Measurements from ENCODE around the gene ISG15.
A peak's percentile ranks its signal among the peaks of the same experiment; 100 is the strongest.
"Not testable (repeated sequence)": the region's sequence is repeated elsewhere in the genome, so short reads cannot be mapped to it uniquely, and the experiment has no call there.

Gene ISG15

DNA sequence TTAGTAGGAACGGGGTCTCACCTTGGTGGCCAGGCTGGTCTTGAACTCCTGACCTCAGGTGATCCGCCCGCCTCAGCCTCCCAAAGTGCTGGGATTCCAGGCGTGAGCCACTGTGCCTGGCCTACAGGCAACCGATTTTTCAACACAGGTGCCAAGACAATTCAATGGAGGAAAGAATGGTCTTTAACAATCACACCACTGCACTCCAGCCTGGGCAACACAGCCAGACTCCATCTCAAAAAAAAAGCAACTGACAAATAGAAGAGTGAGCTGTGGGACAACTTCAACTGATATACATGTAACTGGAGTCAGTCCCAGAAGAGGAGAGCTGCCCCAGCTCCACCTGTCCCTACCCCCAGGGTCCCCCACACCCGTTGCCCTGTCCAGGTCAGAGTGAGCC is 18.8 kb upstream of the ISG15 start:
- not testable (repeated sequence) for DNase-seq (ENCODE audit: low read depth in 1 of 2, low spot score in 1 of 2)

DNA sequence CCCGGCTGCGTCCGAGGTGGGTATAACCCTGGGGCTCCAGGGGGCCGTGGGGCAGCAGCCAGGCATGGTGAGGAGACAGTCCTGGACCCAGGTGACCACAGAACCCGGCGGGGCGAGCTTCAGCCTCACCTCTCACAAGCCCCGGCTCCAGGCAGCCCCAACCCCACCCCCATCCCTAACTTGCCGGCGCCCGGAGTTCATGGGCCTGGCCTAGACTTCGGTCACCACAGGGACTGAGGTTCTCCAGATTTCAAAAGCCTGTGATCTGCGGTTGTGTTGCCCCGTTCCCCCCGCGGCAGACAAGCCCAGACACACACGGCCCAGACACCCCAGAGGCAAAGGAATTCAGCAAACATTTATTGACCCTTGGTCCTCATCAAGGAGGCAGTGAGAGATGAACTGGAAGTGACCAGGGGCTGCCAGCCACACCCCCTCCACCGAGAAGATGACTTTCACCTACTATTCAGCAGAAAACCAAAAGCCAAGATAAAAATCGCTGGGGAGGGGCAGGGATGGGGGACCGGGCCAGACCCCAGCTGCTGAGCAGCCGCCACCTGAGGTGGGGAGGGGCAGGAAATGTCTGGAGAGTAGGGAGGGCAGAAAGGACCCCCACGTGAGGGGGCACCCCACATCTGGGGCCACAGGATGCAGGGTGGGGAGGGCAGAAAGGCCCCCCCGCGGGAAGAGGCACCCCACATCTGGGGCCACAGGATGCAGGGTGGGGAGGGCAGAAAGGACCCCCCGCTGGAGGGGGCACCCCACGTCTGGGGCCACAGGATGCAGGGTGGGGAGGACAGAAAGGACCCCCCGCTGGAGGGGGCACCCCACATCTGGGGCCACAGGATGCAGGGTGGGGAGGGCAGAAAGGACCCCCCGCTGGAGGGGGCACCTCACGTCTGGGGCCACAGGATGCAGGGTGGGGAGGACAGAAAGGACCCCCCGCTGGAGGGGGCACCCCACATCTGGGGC is 17.3 kb upstream of the ISG15 start:
- no peak for DNase-seq (ENCODE audit: low read depth in 1 of 2, low spot score in 1 of 2)

DNA sequence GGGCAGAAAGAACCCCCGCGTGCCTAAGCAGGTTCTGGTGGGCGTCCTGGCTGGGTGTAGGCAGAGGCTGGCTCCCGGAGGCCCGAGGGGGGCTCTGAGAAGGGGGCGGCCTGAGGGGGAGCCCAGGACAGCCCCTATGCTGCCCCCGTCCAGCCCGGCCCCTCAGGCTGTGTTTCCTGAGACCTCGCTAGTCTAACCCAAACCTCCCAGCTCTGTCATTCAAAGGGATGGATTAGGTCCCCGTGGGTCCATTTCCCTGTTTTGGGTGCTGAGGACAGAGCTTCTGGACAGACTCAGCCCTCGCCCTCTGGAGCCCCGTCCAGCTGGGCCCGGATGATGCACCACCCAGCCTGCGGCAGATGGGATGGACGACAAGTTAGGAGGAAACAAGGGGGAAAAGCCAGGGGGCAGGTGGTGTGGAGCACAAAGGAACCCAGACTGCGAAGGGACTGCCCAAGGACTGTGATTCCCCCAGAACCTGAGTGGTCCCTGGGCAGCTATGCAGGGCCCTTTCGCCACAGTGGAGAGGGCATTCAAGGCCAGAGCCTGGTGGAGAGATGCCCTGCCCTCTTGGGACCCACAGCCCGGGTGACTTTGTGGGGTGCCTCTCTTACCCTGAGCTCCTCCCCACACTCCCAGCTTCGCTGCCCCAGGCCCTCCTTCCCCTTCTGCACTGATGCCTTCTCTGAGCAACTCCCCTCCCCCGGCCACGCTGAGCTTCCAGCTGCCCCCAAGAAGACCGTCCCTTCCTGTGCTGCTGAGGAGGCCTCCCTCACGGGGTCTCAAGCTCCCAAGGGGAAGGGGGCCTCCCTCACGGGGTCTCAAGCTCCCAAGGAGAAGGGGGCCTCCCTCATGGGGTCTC is 16.2 kb upstream of the ISG15 start:
- no peak for DNase-seq (ENCODE audit: low read depth in 1 of 2, low spot score in 1 of 2)

DNA sequence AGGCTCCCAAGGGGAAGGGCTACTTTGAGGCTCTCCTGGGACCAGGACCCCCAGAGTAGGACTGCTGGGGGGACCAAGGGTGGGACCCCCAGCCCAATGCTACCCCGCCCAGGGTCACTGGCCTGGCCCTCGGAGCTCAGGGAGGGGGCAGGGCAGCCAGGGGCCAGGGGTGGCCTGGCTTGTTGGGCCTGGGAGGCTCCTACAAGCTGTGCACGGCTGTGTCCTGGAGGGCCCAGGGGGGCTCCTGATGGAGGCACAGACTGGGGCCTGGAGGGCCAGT is 15.6 kb upstream of the ISG15 start:
- DNase-seq (ENCODE audit: low read depth in 1 of 2, low spot score in 1 of 2): no peak

DNA sequence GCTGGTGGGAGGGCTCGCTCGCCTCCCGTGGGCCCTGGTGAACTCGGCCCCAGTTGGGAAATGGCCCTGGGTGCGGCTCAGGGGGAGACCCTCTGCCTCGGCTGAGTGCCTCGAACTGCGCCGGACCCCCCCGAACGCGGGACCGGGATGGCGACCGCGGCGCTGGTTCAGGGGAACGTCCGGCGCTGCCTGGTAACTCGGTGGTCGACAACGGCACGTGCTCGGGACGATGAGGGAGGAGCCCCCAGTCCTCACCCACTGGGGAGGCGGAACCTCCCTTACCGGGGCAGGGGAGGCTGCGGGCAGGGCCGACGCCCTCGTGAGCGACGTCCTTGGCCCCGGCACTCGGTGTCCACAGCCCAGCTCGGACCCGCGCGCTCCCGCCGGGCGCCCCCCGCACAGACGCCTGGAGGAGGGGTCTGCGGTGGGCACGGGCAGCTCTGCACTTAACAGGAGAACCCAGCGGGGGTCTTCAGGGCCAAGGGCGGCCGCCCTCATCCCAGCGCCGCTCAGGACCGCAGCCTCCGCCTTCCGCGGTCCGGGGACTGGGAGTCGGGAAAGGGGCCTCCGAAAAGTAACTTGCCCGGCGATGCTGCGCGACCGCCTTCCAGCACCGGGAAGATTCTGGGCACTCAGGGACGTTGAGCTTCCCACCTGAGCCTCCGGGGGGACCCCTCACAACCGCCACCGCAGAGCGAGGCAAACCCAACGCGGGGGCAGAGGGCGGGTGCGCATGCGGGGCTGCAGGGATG is 15.1 kb upstream of the ISG15 start:
- DNase-seq (ENCODE audit: low read depth in 1 of 2, low spot score in 1 of 2): no peak

DNA sequence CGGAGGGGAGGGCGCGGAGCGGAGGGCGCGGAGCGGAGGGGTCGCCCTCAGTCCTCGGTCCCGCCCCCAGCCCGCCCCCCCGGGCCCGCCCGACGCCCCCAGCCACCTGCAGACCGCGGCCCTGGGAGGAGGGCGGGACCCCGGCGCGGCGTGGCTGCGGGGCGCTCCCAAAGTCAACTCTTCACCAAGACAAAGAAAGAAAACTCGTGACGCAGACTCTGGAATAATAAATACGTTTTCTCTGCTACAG is 14.6 kb upstream of the ISG15 start:
- no peak for DNase-seq (ENCODE audit: low read depth in 1 of 2, low spot score in 1 of 2)

DNA sequence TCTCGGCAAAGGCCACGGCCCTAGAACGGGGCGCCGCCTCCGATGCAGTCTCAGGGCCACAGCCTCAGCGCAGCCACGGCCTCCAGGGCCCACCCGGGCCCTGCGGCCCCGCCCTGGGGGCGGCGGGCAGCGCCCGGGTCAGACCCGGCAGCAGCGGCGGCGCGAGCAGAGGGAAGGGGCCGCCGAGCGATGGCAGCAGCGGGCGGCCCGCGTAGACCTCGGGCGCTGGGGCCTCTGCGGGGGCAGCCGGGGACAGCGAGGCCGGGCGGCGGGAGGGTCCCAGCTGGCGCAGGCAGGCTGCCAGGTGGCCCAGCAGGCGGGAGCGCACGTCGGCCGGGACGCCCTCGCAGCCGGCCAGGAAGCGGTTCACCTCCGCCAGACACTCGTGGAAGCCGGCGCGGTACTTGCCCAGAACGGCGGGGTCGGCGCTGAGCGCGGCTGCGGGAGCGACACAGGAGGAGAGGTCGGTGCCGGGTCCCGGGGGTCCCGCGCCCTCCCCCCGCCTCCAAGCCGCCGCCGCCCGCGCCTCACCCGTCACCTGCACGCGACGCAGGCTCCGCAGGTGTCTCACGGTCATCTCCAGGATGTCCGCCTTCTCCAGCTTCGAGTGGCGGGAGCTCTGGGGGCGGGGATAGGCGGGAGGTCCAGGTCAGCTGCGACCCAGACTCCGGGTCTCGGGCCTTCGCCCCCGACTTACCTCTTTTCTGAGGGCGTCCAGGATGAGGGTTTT is 14.1 kb upstream of the ISG15 start:
- no peak for DNase-seq (ENCODE audit: low read depth in 1 of 2, low spot score in 1 of 2)

DNA sequence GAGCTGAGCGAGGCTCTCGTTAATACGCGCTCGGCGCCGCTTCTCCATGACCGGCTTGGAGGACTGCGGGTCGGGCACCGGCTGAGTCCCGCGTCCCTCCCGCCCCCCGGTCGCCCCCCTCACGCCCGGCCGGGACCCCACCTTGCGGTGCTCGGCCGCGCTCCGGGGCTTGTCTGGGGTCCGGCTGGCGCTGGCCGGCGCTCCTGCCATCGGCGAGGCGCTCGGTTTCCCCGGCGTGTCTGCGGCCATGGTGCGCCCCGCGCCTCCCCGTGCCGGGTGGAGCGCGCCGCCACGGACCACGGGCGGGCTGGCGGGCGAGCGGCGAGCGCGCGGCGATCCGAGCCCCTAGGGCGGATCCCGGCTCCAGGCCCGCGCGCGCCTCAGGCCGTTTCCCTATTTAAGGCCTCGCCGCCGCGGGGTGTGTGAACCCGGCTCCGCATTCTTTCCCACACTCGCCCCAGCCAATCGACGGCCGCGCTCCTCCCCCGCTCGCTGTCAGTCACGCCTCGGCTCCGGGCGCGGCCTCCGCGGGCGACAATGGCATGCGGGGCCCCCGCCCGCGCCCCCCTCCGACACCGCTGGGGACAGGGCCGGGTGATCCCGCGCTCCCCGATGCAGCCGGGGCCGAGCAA is 13.5 kb upstream of the ISG15 start, which contains the start of gene HES4:
TSS of gene HES4 (minus strand) at position 373 of the 632 bp plus-strand sequence. CDS start at position 249, 124 bp downstream.
- peak in 1 of 2 donors; percentile 42 for DNase-seq (ENCODE audit: low read depth in 1 of 2, low spot score in 1 of 2)

DNA sequence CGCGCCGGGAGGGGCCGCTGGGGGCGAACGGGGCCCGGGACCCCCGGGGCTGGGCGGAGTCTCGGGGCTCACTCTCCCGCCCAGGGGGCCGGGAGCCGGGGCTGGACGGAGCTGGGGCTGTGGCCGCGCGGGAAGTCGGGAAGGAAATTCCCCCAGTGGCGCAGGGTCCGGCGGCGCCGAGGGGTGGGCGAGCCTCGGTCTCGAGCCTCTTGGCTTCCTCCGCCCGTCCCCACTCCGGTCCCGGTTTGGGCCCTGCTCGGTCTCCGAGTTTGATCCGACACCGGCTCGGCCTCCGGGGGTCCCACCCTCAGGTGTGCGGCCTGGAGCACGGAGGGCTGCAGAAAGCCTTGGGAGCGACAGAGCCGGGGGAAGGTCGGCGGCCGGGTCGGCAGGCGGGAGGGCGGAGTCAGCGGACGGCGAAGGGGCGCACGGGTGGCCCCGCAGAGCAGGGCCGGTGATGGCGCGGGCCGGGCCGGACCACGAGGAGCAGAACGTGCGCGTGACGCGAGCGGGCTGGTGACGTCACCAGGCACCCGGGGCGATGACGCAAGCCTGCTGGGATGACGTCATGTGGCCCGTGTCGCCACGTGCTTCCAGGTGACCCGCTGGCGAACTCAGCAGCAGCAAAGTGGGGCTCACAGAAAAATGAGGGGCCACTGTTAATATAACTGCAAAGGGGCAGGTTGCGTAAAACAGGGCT is 12.8 kb upstream of the ISG15 start:
- DNase-seq (ENCODE audit: low read depth in 1 of 2, low spot score in 1 of 2): peak; percentile 25 to 55

DNA sequence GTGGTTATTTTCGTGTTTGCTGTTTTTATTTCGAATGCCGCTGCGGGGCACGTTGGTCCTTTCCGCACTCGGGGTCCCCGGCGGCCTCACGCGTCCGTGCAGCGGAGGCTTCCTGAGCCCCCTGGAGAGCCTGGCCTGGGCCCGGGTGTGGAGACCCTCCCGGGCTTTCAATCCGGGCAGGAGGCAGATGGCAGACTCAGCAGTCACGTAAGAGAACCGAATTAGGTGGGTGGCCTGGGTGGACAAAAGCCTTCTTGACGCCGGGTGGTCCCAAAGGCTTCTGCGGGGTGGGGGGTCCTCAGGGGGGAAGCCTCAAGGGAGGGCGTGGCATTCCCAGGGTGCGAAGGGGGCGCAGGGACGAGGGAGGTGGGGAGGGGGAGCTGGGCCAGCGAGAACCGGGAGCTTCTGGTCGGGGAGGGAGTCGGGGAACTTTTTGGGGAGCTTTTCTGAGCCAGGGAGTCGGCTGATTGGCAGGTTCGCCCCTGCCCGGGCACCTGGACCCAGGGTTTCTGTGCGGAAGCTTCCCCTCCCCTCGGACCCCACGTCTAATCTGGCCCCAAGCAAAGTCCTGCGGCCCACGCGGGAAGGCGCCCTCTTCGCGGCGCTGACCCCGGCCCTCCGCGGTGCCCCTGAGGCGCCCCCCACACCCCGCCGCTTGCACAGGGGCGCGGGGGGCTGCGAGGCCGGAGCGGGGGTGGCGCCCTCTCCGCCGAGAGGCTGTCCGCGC is 12.1 kb upstream of the ISG15 start:
- DNase-seq (ENCODE audit: low read depth in 1 of 2, low spot score in 1 of 2): no peak

DNA sequence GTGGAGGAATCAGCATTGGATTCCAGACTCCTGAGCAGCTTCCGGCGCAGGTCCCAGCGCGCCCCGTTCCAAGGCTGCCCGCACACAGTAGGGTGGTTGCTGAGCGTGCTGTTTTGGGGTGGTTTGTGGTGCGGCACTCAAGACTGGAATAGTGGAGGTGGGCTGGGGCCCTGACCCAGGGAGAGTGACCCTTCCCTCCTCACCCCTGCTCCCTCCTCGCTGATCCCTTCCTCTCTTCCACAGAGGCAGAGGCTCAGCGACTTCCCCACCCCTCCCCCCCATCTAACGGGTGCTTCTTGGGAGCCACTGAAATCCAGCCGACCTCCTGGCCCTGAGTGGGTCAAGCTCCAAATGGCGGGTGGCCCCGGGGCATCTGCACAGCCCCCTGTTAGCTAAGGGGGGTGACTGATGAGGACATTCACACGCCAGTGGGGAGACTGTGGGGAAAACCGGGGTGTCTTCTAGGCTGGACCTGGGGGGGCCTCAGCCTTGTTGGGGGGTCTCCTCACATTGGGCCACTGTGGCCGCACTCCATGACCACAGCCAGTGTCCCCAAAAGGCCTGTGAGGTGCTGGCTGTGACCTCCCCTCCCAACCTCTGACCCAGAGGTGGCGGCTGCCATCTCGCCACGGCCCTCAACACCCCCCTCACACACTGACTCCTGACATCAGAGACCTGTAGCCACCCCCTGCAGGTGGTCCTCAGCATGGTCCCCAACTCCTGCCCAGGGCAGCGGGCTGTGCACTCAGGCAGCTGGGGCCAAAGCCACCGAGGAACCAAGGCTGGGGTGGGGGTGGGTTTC is 9.5 kb upstream of the ISG15 start:
- DNase-seq (ENCODE audit: low read depth in 1 of 2, low spot score in 1 of 2): no peak

DNA sequence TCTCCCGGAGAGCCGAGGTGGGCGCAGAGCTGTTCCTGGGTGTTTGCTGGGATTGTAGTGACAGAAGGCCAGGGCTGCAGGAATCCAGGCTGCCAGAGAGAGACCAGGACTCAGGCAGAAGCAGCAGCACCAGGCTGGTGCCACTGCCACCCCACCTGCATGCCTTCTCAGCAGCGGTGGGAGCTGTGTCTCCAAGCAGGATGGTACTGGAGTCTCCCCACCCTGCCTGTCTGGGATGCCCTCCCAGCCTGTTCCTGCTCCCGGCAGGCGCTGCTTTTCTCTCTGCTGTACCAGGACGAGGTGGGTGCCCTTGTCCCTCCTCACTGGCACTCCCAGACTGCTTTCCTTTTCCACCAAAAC is 8.9 kb upstream of the ISG15 start:
- DNase-seq (ENCODE audit: low read depth in 1 of 2, low spot score in 1 of 2): no peak

DNA sequence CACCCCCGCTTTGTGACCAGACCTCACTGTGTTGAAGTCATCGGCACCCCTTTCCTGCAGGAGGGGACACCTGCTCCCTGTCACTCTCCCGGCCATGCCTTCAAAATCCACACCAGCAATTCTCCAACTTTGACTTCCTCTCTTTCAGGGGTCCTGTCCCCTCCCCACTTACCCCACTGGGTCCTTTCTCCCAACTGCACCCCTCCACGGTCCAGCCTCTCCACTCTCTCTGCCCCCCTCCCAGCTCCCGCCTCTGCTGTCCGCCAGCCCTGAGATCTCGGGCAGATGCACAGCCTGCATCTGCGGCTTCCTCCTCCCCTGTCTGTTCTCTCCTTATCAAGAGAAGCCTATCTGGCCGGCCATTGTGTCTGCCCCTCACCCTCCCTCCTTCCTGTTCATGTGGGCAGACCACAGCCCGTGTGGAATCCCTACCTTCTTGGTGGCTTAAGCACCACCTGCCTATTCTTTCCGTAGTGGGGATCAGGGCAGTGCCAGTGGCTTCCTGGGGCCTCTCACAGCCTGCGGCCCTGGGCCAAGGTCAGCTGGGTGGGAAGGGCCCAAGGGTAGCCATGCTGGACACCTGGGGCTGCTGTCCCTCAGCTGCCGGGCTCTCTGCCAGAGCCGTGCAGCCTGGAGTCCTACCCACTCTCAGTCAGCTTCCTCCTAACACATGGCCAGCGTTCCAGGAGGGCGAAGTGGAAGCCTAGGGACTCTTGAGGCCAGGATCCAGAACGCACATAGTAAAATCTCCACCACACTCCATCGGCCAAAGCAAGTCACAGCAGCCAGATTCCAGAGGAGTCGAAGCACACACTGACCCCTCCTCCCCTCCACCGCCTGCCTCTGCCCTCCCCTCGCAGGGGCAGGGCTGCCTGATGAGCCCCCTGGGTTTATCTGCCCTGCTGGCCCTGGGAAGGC is 8.3 kb upstream of the ISG15 start:
- no peak for DNase-seq (ENCODE audit: low read depth in 1 of 2, low spot score in 1 of 2)

DNA sequence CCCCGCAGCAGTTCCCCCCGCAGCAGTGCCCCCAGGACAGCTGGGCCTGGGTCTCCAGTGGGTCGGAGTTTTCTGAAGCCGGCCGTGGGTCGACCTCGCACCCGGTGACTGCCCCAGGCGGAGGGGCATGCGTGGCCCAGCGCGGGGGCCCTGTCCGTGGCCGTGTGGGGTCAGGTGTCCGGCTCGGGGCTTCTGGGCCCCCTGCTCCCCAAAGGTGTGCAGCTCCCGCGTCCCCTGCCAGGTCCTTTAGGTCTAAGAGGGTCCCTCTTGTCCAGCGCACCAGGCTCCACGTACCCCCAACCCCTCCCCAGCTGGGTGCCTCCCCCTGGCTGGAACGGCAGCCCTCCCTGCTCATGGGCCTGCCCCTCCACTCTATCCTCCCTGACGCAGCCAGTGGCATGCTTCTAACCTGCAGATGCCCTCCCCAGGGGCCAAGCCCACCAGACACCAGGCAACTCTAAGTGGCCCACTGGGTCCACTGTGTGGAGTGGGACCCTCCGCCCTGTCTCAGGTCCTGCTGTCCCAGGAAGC is 7.5 kb upstream of the ISG15 start:
- DNase-seq (ENCODE audit: low read depth in 1 of 2, low spot score in 1 of 2): no peak

DNA sequence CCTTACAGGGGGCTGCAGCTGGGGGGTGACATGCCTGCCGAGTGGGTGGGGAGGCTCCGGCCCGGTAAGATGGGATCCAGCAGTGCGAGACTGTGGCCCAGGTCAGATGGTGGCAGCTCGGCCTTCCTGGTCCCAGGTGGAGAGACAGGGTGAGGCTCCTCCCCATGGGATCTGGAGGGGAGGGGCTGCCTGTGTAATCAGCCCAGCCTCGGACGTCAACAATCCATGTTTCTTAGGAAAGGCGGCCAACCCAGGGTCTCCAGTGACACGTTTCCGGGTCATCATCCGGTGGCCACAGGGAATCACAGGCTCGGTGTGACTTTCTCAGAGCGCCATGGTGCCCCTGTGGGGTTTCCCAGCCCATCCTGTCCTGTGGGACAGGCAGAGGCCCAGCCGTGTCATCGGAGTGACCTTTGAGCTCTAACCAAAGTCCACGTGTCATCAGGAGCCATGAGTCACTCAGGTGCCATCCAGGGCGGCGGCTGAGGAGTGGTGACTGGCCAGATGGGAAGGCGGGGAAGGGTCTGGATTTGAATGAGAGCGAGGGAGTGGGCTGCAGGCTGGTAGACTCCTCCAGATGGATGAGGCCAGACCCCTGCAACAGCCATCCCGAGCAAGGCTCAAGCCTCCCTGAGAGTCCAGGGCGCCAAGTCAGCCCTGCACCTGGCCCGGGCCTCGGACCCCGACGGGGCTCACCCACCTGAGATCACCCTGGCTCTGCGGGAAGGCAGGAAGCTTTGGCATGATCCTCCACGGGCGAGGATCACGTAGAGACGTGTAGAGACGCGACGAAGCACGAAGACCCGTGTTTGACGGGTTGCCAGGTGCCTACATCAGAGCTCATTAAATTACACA is 6.8 kb upstream of the ISG15 start:
- no peak for DNase-seq (ENCODE audit: low read depth in 1 of 2, low spot score in 1 of 2)

DNA sequence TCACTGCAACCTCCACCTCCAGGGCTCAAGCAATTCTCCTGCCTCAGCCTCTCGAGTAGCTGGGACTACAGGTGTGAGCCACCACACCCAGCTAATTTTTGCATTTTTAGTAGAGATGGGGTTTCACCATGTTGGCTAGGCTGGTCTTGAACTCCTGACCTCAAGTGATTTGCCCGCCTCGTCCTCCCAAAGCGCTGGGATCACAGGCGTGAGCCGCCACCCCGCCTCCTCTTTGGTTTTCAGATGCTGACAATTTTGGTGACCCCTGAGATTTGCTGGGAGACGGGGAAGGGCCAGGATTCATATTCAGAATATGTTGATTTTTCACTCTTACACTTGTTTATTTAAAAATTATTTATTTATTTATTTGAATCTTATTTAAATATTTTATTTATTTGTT is 3.2 kb upstream of the ISG15 start:
- not testable (repeated sequence) for DNase-seq (ENCODE audit: low read depth in 1 of 2, low spot score in 1 of 2)
